Left renal cortex interstitium (tissue), 4 donors: ENCODE data around the gene RBM20. TPM values are rescaled to one million over a fixed set of nuclear protein-coding genes. Genes with fewer than 3 reads are reported as not detected.

Experiments
- DNase-seq, 4 donors: peaks; one replicate each; pipeline ENCODE4 v3.0.0-alpha.2; 2013; ENCODE audit warnings: low read depth in 4 of 4, low spot score in 2 of 4, missing footprints in 1 of 4
- polyA plus RNA-seq, 4 donors: library from polyadenylated mRNA; unstranded; fragments of 120-200 nt; gene quantifications; one replicate each; pipeline ENCODE4 v1.2.1, GENCODE V29; 2013; ENCODE audit not compliant: insufficient read length in 4 of 4

Gene RBM20
- polyA plus RNA-seq, 4 donors = 1.7 to 9.7 (median 5.7) TPM

GRCh38 chr10:110777661-110778060 lies 133.5 kb downstream of the RBM20 start:
- DNase-seq = no peak

GRCh38 chr10:110778211-110778610 lies 134.1 kb downstream of the RBM20 start:
- no peak for DNase-seq

GRCh38 chr10:110779489-110779888 lies 135.4 kb downstream of the RBM20 start:
- DNase-seq = no peak

- no peak for DNase-seq
Measured at GRCh38 chr10:110780704-110781103, 136.6 kb downstream of the RBM20 start.

- DNase-seq = no peak
Measured at GRCh38 chr10:110781139-110781538, 137.0 kb downstream of the RBM20 start.

- DNase-seq = no peak
Measured at GRCh38 chr10:110782616-110783015, 138.5 kb downstream of the RBM20 start.

GRCh38 chr10:110783509-110784107 lies 139.5 kb downstream of the RBM20 start:
- DNase-seq = no peak

GRCh38 chr10:110784198-110784597 lies 140.1 kb downstream of the RBM20 start:
- DNase-seq = no peak

GRCh38 chr10:110786172-110786571 lies 142.0 kb downstream of the RBM20 start:
- no peak for DNase-seq

- no peak for DNase-seq
Measured at GRCh38 chr10:110788620-110789385, 144.7 kb downstream of the RBM20 start.

- DNase-seq = no peak
Measured at GRCh38 chr10:110789604-110790433, 145.7 kb downstream of the RBM20 start.

GRCh38 chr10:110790913-110791506 lies 146.9 kb downstream of the RBM20 start:
- no peak for DNase-seq

- no peak for DNase-seq
Measured at GRCh38 chr10:110791541-110792073, 147.5 kb downstream of the RBM20 start.

- no peak for DNase-seq
Measured at GRCh38 chr10:110792476-110793125, 148.5 kb downstream of the RBM20 start.

GRCh38 chr10:110793128-110793812 lies 149.1 kb downstream of the RBM20 start:
- no peak for DNase-seq

GRCh38 chr10:110793886-110794285 lies 149.8 kb downstream of the RBM20 start:
- DNase-seq = no peak

- DNase-seq = no peak
Measured at GRCh38 chr10:110794808-110795207, 150.7 kb downstream of the RBM20 start.

- no peak for DNase-seq
Measured at GRCh38 chr10:110797416-110797815, 153.3 kb downstream of the RBM20 start.

GRCh38 chr10:110798340-110798739 lies 154.2 kb downstream of the RBM20 start:
- DNase-seq = no peak

GRCh38 chr10:110802090-110802489 lies 158.0 kb downstream of the RBM20 start:
- DNase-seq = no peak
